CD14-positive monocyte (primary cell): ENCODE measurements around the gene COL26A1. TPM values are rescaled to one million over a fixed set of nuclear protein-coding genes. Genes with fewer than 3 reads are reported as not detected.

Source experiments
- DNase-seq, 3 donors: peaks; one replicate each; pipeline ENCODE4 v3.0.0-alpha.2; 2011 to 2022
- H2AFZ ChIP-seq: 2 replicates; pipeline ENCODE4 v1.6.0; 2012; ENCODE audit warnings: mild to moderate bottlenecking, low read depth, low read length, inconsistent platforms; ENCODE audit not compliant: insufficient read depth, poor library complexity, severe bottlenecking
- H3K27ac ChIP-seq, 2 donors: 1 replicate in 1 of 2; 2 replicates in 1 of 2; pipeline ENCODE4 v1.5.1; 2012 to 2013; ENCODE audit warnings: low read length in 2 of 2, control low read depth in 1 of 2, inconsistent platforms in 1 of 2, low read depth in 1 of 2, mild to moderate bottlenecking in 1 of 2
- H3K27me3 ChIP-seq, 2 donors: one replicate each; pipeline versions ENCODE4 v1.6.0 to v1.6.1; 2011 to 2013; ENCODE audit warnings: low read length in 2 of 2; ENCODE audit not compliant: control insufficient read depth in 2 of 2, insufficient read depth in 2 of 2
- H3K36me3 ChIP-seq, 2 donors: replicated peaks in 1 of 2; 1 replicate in 1 of 2; 2 replicates in 1 of 2; pipeline versions ENCODE4 v1.5.1 to v1.6.1; 2012 to 2013; ENCODE audit warnings: low read length in 2 of 2, control low read depth in 1 of 2, inconsistent platforms in 1 of 2, mild to moderate bottlenecking in 1 of 2; ENCODE audit not compliant: insufficient read depth in 2 of 2, control insufficient read depth in 1 of 2
- H3K4me1 ChIP-seq, 2 donors: 1 replicate in 1 of 2; 2 replicates in 1 of 2; pipeline versions ENCODE4 v1.5.1 to v1.6.1; 2012 to 2013; ENCODE audit warnings: low read length in 2 of 2, control low read depth in 1 of 2, inconsistent platforms in 1 of 2, mild to moderate bottlenecking in 1 of 2, moderate library complexity in 1 of 2; ENCODE audit not compliant: insufficient read depth in 2 of 2, control insufficient read depth in 1 of 2
- H3K4me2 ChIP-seq: replicated peaks from 2 replicates; pipeline ENCODE3; 2012; ENCODE audit warnings: low read length, moderate library complexity, mild to moderate bottlenecking; ENCODE audit not compliant: poor library complexity, severe bottlenecking; ENCODE audit errors: extremely low read depth
- H3K4me3 ChIP-seq, 3 experiments: fragments of 200-600 bp in 1 of 3; sonication (generic) in 1 of 3; replicated peaks in 1 of 3; 1 replicate in 2 of 3; 2 replicates in 1 of 3; pipeline ENCODE4 v1.5.1; 2011 to 2013; ENCODE audit warnings: low read length in 3 of 3, mild to moderate bottlenecking in 3 of 3, control low read depth in 2 of 3, low read depth in 2 of 3, inconsistent platforms in 1 of 3, moderate library complexity in 1 of 3
- H3K79me2 ChIP-seq: 2 replicates; pipeline ENCODE4 v1.6.0; 2012; ENCODE audit warnings: mild to moderate bottlenecking, control low read depth, inconsistent platforms, low read length, moderate library complexity; ENCODE audit not compliant: insufficient read depth
- H3K9ac ChIP-seq: 2 replicates; pipeline ENCODE4 v1.6.0; 2017; ENCODE audit warnings: low read length, mild to moderate bottlenecking; ENCODE audit not compliant: insufficient read depth, poor library complexity, severe bottlenecking
- H3K9me3 ChIP-seq, 2 donors: replicated peaks in 1 of 2; 1 replicate in 1 of 2; 2 replicates in 1 of 2; pipeline versions ENCODE4 v1.5.1 to v1.6.1; 2012 to 2013; ENCODE audit warnings: low read length in 2 of 2, control low read depth in 1 of 2; ENCODE audit not compliant: control insufficient read depth in 1 of 2, insufficient read depth in 1 of 2
- H4K20me1 ChIP-seq: 2 replicates; pipeline ENCODE4 v1.6.0; 2012; ENCODE audit warnings: mild to moderate bottlenecking, low read length, control low read depth, moderate library complexity; ENCODE audit not compliant: insufficient read depth
- H3K27ac Mint-ChIP-seq, 7 donors: one replicate each; pipeline ENCODE4 v1.8.0; 2020; ENCODE audit warnings: mild to moderate bottlenecking in 7 of 7, mixed read lengths in 7 of 7, moderate library complexity in 6 of 7, inconsistent platforms in 2 of 7
- H3K27me3 Mint-ChIP-seq, 3 donors: one replicate each; pipeline ENCODE4 v1.8.0; 2021 to 2022; ENCODE audit warnings: low read depth in 3 of 3, mild to moderate bottlenecking in 3 of 3, mixed read lengths in 3 of 3, moderate library complexity in 3 of 3, inconsistent platforms in 1 of 3
- H3K36me3 Mint-ChIP-seq, 2 donors: one replicate each; pipeline ENCODE4 v1.8.0; 2020; ENCODE audit warnings: mixed read lengths in 2 of 2, inconsistent platforms in 1 of 2, mild to moderate bottlenecking in 1 of 2
- H3K4me1 Mint-ChIP-seq: one replicate; pipeline ENCODE4 v1.8.0; 2020; ENCODE audit warnings: mild to moderate bottlenecking, mixed read lengths
- H3K4me3 Mint-ChIP-seq, 2 donors: one replicate each; pipeline ENCODE4 v1.8.0; 2020; ENCODE audit warnings: mild to moderate bottlenecking in 2 of 2, mixed read lengths in 2 of 2, moderate library complexity in 1 of 2
- H3K9me3 Mint-ChIP-seq, 7 donors: one replicate each; pipeline ENCODE4 v1.8.0; 2020 to 2022; ENCODE audit warnings: mixed read lengths in 7 of 7, mild to moderate bottlenecking in 6 of 7, moderate library complexity in 6 of 7, inconsistent platforms in 2 of 7
- WGBS: methylation state at CpG from one replicate; pipeline ENCODE4 v1.1.5; 2013; ENCODE audit warnings: missing lambda C conversion rate; ENCODE audit not compliant: insufficient coverage; 5-methylcytosine and 5-hydroxymethylcytosine counted together
- intact Hi-C, 2 donors: fragments of 100-400 bp; cut with micrococcal nuclease; formaldehyde crosslinking; loops; one replicate each; pipeline versions ENCODE4 v1.15.0 to v1.15.1; 2023
- polyA plus RNA-seq, 3 donors: library from polyadenylated mRNA; depleted of rRNA in 1 of 3; unstranded in 2 of 3; stranded (reverse) in 1 of 3; fragments of 300-500 nt in 2 of 3; fragments of >200 nt in 1 of 3; fragmentation: Illumina TruSeq in 2 of 3; gene quantifications; 1 replicate in 2 of 3; 2 replicates in 1 of 3; pipeline ENCODE4 v1.2.3, GENCODE V29; 2012 to 2021
- TF ChIP-seq, protein P1 (sequence below): fragments of 200-600 bp; IDR thresholded peaks from one replicate; pipeline ENCODE4 v1.8.0; 2022; ENCODE audit warnings: antibody characterized with exemption, mild to moderate bottlenecking

Gene COL26A1
- polyA plus RNA-seq, 3 donors: not detected

- TF ChIP-seq, protein P1, sequence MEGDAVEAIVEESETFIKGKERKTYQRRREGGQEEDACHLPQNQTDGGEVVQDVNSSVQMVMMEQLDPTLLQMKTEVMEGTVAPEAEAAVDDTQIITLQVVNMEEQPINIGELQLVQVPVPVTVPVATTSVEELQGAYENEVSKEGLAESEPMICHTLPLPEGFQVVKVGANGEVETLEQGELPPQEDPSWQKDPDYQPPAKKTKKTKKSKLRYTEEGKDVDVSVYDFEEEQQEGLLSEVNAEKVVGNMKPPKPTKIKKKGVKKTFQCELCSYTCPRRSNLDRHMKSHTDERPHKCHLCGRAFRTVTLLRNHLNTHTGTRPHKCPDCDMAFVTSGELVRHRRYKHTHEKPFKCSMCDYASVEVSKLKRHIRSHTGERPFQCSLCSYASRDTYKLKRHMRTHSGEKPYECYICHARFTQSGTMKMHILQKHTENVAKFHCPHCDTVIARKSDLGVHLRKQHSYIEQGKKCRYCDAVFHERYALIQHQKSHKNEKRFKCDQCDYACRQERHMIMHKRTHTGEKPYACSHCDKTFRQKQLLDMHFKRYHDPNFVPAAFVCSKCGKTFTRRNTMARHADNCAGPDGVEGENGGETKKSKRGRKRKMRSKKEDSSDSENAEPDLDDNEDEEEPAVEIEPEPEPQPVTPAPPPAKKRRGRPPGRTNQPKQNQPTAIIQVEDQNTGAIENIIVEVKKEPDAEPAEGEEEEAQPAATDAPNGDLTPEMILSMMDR: no peak
- no peaks in the 10 kb centered on the region for H3K9me3 Mint-ChIP-seq
- H3K27me3 Mint-ChIP-seq: peaks cover 0 to 4% (median 3%) of the 10 kb centered on the region in 3 donors
- H3K27me3 ChIP-seq: no peaks in the 10 kb centered on the region
- H3K4me1 ChIP-seq: no peaks in the 10 kb centered on the region
- H3K27ac ChIP-seq: no peak overlapping the region
- H3K79me2 ChIP-seq: no peaks in the 10 kb centered on the region
- intact Hi-C loops: no loop called here
- no peak overlapping the region for H3K4me3 Mint-ChIP-seq
- no peak overlapping the region for H3K9ac ChIP-seq
- peak overlapping the region in 1 of 7 donors; percentile 33 for H3K27ac Mint-ChIP-seq
- no peak overlapping the region for H2AFZ ChIP-seq
- WGBS: 98% methylated on average over 4 of the region's 6 CpGs
- no peaks in the 10 kb centered on the region for H3K9me3 ChIP-seq
- H3K4me2 ChIP-seq: no peak overlapping the region
- no peak overlapping the region for H3K4me3 ChIP-seq
- no peaks in the 10 kb centered on the region for H4K20me1 ChIP-seq
- DNase-seq: no peak
- H3K36me3 Mint-ChIP-seq: no peaks in the 10 kb centered on the region
- peaks cover 1% of the 10 kb centered on the region for H3K4me1 Mint-ChIP-seq
- H3K36me3 ChIP-seq: no peaks in the 10 kb centered on the region
Measured at GRCh38 chr7:101554584-101555268, 192.1 kb downstream of the COL26A1 start.

- Histone ChIP-seq H3K79me2 (no peaks in the 10 kb centered on the region), H3K4me3 (no peak overlapping the region), H3K27me3 (no peaks in the 10 kb centered on the region), H4K20me1 (no peaks in the 10 kb centered on the region), H3K27ac (no peak overlapping the region), H3K9ac (no peak overlapping the region), H3K9me3 (no peaks in the 10 kb centered on the region), H3K4me1 (no peaks in the 10 kb centered on the region), H3K4me2 (no peak overlapping the region), H2AFZ (no peak overlapping the region), H3K36me3 (no peaks in the 10 kb centered on the region)
- Mint-ChIP-seq H3K4me3 (no peak overlapping the region), H3K27me3 (peaks cover 0 to 4% (median 3%) of the 10 kb centered on the region in 3 donors), H3K27ac (peak overlapping the region in 1 of 7 donors; percentile 33), H3K9me3 (no peaks in the 10 kb centered on the region), H3K4me1 (peaks cover 1% of the 10 kb centered on the region), H3K36me3 (no peaks in the 10 kb centered on the region)
- DNase-seq: no peak
- intact Hi-C loops: no loop called here
- 87% methylated on average over 12 of the region's 12 CpGs for WGBS
- TF ChIP-seq, protein P1: no peak
Measured at GRCh38 chr7:101555269-101555920, 192.7 kb downstream of the COL26A1 start.
